Fibroblast of skin of left biceps (primary cell): ENCODE data around the gene ADGRL3.

Source experiments
- DNase-seq, 2 experiments: peaks; one replicate each; pipeline ENCODE4 v3.0.0-alpha.2; 2013; ENCODE audit warnings: low read depth in 2 of 2

The ADGRL3 gene

DNA sequence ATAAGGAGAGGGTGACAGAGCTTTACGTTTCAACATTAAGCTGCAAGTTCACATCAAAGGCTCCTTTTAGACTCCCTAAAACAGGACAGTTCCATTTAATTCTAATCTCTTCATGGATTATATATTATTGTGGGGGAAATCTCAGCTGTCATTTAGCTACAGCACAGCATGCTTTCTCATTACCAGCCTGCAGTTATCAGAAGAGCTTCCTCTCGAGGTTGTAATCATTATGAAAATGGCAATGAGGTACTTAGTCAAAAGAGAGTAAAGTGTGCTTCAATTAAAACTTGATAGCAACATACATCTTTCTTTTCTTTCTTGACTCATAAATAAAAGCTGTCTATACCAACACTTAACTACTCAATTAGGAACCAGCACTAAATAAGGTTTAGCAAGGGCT lies 896.8 kb downstream of the ADGRL3 start:
- no peak for DNase-seq

DNA sequence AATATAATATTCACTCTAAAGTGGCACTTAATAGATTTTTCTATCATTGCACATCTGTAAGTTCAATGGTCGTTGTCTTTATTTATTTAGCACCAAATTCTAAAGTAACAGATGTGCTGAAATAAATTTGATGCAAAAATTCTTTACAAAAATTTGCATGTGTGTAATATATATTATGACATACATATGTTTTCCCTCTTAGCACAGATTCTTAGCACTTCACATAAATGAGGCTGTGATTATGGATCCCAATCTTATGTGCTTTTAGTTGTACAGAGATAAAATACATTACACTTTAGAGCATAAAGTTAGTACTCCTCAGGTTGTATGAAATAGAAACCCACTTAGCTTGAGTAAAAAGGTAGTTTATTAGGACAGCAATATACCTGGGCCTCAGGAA lies 915.1 kb downstream of the ADGRL3 start:
- no peak for DNase-seq

DNA sequence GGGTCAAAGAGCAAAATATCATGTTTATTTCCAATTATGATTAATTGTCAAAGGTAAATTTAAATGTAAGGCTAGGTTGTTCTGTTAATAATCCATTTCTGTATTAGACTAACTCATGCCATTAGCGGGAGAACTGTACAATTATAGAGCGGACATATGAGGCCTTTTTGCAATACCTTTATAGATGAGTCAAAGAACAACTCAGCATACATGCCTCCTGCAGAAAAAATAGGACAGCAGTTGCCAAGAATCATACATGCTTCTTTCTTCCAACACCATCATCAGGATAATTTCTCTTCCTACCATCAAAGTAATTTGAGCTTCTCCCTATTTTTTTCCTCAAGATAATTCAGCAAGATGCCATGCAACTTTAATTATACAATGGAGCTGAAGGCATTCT lies 917.8 kb downstream of the ADGRL3 start:
- DNase-seq = no peak

GRCh38 chr4:62118558-62118957 lies 918.4 kb downstream of the ADGRL3 start:
- DNase-seq = no peak

DNA sequence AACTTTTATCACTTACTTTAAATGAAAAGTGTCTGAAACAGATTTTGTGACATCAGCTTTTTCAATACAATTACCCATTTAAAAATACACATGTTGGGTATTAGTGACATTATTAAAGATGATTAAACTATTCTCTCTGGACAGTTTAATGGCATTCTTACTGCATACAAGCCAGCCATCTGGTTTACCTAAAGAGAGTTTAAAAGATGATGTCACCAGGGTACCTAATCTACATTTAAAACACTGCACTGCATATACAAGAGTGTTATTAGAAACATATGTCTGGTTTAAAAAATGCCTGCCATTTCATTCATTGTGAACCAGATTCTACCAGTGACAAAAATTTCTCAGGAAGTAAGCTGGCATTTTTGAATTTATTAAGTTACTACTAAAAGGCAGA lies 919.1 kb downstream of the ADGRL3 start:
- DNase-seq = peak in 1 of 2 experiments; percentile 3

DNA sequence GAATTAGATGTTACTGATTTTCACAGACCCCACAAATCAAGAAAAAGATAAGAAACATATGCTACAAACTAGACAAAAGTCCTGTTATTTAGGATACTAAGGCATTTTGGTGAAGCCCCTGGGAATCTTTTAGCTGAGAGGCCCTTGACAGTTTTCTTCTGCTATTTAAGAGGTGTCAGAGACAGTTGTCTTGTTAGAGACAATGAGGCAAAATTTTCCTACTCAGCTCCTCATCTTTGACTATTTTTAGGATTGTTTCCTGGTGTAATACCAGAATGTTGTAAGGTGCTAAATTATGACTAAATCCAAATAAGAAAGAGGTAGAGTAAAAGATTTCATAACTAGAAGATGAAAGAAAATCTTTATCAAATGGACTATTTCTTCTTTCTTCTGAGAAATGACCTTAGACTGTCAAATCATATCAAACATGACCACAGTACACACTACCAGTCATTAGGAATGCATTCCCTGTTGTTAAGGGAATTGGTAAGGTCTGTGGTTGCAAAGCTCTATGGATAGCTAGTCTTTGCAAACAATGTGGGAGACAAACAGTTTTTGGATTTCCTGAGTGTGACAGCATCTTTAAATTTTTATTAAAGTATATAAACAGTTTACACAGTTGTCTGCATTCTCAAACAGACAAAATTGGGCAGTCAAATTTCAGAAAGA lies 926.1 kb downstream of the ADGRL3 start:
- DNase-seq = no peak
